GM06990 (cell line): ENCODE data around the gene PDXDC1.
"Not testable (repeated sequence)": the region's sequence is repeated elsewhere in the genome, so short reads cannot be mapped to it uniquely, and the experiment has no call there.

Experiments used
- DNase-seq: peaks from one replicate; pipeline ENCODE4 v3.0.0-alpha.2; 2011; ENCODE audit not compliant: insufficient read length; ENCODE audit errors: extremely low read depth
- H3K27me3 ChIP-seq: replicated peaks from 2 replicates; pipeline ENCODE4 v1.6.0; 2011; ENCODE audit warnings: low read length; ENCODE audit not compliant: control insufficient read depth, insufficient read depth
- H3K36me3 ChIP-seq: 2 replicates; pipeline ENCODE4 v1.5.1; 2011; ENCODE audit warnings: low read length; ENCODE audit not compliant: control insufficient read depth, insufficient read depth
- H3K4me3 ChIP-seq: replicated peaks from 2 replicates; pipeline ENCODE4 v1.5.1; 2011; ENCODE audit warnings: low read depth, mild to moderate bottlenecking, control low read depth, low read length
- TF ChIP-seq, protein P1 (sequence below): IDR thresholded peaks from 2 replicates; pipeline ENCODE4 v1.5.1; 2011; ENCODE audit warnings: low read length, control low read depth, mild to moderate bottlenecking, inconsistent platforms; ENCODE audit not compliant: insufficient read depth, poor library complexity, severe bottlenecking

Gene PDXDC1

DNA sequence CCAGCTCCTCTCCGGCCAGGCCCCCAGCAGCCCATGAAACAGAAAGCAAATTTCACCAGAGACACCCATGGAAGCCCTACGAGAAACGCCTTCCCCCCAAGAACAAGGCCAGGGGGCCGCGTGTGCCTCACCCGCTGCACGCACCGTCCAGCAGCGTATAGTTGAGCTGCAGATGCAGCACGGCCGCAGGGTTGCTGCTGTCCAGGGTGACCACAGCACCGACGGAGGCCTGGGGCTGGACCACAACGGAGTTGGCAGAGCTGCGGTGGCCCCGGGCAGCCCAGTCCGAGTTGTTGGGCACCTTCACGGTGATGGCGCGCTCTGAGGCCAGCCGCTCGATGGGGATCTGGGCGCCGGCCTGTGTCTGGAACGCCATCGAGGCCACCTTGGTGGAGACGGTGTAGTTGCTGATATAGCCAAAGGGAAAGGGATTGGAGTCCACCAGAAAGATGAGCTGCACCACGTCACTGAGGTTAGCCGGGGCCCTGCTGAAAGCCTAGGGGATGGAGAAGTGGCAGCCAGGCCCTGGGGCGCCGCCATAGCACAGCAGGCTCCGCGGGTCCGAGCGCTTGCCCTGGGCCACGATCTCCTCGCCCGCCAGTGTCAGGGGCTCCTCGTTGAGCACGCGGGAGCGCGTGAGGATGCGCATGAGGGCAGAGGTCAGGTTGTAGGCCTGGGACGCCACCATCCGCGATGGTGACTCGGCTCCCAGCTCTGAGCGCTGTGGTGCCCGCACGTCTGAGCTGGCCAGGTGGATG lies 156.3 kb downstream of the PDXDC1 start:
- H3K4me3 ChIP-seq, H3K36me3 ChIP-seq, DNase-seq, H3K27me3 ChIP-seq: not testable (repeated sequence)

GRCh38 chr16:15132719-15133428 lies 158.0 kb downstream of the PDXDC1 start:
- not testable (repeated sequence) for DNase-seq, H3K27me3 ChIP-seq, H3K4me3 ChIP-seq, H3K36me3 ChIP-seq

- H3K4me3 ChIP-seq, H3K27me3 ChIP-seq: not testable (repeated sequence)
Observed at GRCh38 chr16:15133554-15133953, 158.7 kb downstream of the PDXDC1 start.

DNA sequence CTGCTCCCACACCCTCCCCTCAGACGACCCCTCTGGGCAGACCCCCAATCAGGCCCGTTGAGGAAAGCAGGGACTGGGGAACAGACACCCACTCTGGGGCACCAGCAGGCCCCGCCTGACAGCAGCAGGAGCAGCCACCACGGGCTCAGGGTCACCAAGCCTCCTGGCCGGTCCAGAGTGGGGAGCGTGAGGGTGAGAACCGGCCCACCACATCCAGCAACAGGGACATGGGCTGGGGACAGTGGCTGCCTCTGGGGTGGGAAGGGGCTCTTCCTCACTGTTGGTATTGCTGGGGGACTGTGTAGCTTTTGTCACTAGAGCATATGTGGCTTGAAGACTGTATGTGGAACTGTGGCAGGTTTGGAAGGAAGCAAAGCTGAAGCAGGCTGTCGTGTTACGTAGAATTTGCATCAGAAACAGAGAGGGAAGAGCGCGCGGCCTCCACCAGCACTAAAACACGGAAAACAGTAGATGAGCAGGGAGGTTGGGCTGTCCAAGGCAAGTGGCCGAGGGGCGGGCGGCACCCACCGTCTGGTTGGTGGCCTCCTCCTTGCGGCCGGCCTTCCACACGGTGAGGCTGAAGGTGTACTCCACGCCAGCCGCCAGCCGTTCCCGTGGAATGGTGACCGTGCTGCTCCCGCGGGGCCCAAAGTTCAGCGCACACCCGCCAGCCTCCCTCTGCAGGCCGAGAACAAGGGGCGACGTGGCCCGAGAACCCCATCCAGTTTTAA lies 160.1 kb downstream of the PDXDC1 start:
- not testable (repeated sequence) for H3K4me3 ChIP-seq, H3K27me3 ChIP-seq, H3K36me3 ChIP-seq, DNase-seq

More at GRCh38 chr16:15133554-15133953, 158.7 kb downstream of the PDXDC1 start:
- H3K36me3 ChIP-seq, DNase-seq: not testable (repeated sequence)

DNA sequence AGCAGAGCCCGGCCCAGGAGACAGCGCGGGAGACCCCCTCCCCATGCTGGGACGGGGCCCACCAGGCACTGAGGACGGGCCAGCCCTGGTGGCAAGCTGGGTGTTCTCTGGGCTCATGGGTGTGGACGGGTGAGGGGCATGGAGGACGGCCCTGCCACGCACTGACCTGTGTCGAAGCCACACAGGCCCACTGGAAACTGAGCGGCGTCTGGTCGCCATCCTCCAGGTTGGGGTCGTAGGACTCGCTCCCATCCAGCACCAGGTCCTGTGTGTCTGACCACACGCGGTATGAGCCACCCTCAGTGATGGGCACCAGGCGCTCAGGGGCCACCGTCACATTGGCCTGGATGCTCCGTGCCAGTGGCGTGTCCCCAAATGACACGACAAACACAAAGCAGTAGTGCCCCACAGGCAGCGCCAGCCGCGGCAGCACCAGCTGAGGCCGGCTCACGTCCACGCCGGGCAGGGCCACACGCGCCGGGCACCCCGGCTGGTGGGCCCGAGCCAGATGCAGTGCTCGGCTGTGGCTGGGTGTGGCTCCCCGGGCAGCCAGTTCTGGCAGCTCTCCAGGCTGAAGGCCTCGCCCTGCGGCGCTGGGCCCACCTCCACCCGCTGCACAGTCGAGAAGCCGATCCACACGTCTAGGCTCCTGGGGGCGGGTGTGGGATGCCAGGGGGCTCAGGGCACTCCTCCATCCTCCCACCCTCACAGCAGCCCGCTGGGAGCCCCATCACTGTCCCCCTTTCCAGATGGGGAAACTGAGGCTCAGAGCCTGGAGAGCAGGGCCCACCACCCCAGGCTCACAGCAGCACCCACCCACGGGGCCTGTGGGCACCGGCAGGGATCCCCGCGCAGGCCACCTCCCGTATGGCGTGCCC lies 160.9 kb downstream of the PDXDC1 start:
- DNase-seq, H3K4me3 ChIP-seq, H3K27me3 ChIP-seq, H3K36me3 ChIP-seq: not testable (repeated sequence)

GRCh38 chr16:15137514-15137913 lies 162.7 kb downstream of the PDXDC1 start:
- not testable (repeated sequence) for H3K4me3 ChIP-seq, H3K36me3 ChIP-seq, DNase-seq, H3K27me3 ChIP-seq

GRCh38 chr16:15140444-15141365 lies 165.9 kb downstream of the PDXDC1 start:
- H3K27me3 ChIP-seq, DNase-seq, H3K4me3 ChIP-seq, H3K36me3 ChIP-seq: not testable (repeated sequence)

DNA sequence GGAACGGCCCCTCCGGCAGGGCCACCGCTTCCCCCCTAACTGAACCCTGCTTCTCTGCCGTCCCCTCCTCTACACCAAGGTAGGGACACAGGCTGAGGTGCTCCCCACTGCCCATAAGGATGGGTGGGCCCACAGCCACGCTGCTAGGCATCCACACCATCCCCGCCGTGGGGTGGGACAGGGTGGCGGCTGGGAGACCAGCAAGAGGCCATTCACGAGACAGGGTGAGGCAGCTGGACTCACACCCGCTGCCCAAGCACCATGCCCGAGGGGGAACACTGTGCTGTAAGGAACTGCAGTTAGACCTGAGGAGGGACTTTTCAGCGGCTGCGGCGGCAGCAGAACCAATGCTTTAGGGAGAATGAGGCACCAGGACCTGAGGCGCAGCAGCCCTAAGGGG lies 166.8 kb downstream of the PDXDC1 start:
- Histone ChIP-seq H3K4me3 (no peak overlapping the region), H3K36me3 (no peaks in the 10 kb centered on the region), H3K27me3 (no peaks in the 10 kb centered on the region)
- no peak for DNase-seq
- TF ChIP-seq, protein P1, sequence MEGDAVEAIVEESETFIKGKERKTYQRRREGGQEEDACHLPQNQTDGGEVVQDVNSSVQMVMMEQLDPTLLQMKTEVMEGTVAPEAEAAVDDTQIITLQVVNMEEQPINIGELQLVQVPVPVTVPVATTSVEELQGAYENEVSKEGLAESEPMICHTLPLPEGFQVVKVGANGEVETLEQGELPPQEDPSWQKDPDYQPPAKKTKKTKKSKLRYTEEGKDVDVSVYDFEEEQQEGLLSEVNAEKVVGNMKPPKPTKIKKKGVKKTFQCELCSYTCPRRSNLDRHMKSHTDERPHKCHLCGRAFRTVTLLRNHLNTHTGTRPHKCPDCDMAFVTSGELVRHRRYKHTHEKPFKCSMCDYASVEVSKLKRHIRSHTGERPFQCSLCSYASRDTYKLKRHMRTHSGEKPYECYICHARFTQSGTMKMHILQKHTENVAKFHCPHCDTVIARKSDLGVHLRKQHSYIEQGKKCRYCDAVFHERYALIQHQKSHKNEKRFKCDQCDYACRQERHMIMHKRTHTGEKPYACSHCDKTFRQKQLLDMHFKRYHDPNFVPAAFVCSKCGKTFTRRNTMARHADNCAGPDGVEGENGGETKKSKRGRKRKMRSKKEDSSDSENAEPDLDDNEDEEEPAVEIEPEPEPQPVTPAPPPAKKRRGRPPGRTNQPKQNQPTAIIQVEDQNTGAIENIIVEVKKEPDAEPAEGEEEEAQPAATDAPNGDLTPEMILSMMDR: no peak

DNA sequence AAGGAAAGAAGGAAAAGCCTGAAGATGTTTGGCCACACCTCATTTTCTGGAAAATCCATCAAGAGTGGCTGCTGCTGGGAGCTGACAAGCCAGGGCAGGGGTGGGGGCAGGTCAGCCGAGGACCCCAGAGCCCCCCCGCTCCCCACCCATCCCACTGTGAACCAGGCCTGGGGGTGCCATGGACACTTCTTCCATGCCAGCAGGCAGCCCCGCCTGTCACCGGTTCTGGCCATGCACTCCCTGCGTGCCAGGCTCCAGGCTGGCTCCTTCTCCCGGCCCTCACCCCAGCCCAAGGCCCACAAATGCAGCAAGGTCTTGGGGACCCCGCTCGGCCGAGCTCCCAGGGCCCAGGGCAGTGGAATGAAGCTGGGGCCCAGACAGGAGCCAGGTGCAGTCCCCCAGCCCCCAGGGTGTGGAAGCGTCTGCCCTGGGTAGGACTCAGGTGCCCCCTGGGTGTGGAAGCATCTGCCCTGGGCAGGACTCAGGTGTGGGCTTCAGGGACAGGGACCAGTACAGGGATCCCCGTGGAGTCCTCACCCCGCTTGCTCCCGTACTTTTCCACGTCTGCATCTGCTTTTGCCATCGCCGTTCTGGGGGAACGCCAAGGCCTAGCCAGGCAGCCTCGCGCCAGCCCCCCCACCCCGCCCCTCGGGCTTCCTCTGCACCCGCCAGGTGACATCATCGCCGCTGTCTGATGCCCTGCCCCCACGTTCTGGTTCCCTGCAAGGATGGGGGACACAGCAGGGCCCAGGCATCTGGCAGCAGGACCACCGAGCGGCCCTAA lies 167.5 kb downstream of the PDXDC1 start:
- not testable (repeated sequence) for H3K27me3 ChIP-seq, DNase-seq, H3K4me3 ChIP-seq, H3K36me3 ChIP-seq

DNA sequence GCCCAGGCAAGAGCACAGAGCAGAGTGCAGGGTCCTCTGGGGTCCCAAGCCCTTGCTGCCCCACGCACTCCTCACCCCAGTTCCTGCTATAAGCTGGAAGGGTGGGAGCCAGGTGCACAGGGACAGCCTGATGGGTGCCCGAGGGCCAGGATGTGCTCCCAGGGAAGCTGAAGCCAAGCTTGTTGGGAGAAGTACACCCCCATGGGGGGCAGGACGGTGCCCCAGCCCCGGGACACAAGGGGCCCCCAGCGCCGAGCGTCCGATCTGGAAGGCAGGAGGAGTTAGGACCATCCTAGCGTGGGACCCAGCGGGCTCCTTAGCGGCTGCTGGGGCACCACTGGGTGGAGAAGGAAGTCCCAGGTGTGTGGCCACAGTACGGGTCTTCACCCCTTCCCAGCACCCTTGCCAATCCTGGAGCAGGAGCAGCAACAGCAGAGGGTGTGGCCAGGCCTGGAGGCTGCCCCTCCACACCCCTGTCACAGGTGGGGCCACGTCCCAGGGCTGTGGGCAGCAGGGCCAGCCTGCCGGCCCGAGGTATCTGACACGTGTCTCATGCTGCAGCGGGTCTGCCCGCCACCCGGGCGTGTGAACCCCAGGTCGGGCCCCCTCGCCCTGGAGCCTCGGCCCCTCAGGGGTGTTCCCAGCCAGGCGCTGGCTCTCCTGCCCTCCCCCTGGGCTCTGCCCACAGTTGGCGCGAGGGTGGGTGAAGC lies 168.2 kb downstream of the PDXDC1 start:
- DNase-seq, H3K36me3 ChIP-seq, H3K27me3 ChIP-seq, H3K4me3 ChIP-seq: not testable (repeated sequence)
